DMS53 treated with DMSO at 0.1 percent for 48 hours (cell line): Measurements from ENCODE around the gene CRACDL.

ENCODE experiments used
- DNase-seq: peaks from one replicate; lab custom pipeline; 2025; ENCODE audit not compliant: unreplicated experiment; lab: John Stamatoyannopoulos, UW

Gene CRACDL

DNA sequence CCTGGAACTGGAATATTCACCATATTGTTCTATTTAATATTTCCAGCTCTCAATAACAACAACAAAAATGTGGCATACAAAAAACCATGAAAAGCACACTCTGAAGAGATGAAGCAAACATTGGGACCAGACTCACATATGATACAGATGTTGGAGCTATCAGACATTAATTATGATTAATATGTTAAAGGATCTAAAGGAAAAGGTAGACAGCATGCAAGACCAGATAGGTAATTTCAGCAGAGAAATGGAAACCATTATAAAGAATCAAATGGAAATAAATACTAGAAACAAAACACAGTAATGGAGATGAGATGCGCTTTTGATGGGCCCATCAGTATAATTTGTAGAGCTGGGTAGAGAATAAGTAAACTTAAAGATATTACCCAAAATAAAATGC is 154.2 kb downstream of the CRACDL start:
- DNase-seq, result no peak

DNA sequence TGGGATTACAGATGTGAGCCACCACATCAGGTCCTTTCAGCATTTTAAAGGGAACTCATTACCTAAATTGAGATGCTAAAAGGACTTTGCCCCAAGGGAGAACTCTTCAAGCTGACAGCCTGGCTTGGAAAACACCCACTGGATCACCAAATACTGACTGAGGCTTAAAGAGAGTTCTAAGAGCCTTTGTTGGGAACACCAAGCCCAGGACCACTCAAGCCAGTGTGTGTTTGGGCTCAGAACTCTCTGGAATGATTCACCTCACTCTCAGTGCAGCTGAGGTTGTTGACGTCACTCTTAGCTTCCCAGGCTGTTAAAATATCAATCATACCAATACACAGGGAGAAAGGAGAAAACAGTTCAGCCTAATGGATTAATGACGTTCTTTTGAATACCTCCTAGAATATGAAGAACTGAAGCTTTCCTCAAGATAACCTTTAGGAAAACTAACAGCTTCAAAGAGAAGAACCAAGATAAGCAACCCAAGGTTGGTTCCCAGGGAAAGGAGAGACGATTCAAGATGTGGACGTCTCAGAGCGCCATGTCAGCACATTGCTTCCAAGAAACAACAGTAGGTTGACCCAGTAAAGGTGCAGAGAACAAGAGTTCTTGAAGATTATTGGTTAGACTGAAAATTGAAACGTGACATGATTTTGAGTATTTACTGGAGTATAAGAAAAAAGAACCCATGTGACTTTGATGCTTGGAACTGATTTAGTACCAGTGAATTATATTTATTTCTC is 157.1 kb downstream of the CRACDL start:
- no peak for DNase-seq

DNA sequence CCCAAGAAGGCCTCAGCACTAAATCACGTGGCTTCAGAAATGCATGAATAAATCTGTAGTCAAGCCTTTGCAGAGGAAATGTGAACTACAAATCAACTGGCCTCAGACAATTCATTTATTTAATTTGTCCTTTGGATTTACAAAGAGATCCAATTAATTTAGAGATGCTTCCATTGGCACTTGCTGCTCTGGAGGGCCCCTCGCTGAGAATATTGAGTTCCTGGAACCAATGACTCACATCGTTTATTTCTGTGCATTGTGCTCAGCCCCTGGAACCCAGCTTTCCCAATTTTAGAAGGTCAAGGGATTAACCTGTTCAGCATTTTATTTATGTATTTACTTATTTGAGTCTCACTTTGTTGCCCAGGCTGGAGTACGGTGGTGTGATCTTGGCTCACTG is 157.9 kb downstream of the CRACDL start:
- DNase-seq, result no peak

DNA sequence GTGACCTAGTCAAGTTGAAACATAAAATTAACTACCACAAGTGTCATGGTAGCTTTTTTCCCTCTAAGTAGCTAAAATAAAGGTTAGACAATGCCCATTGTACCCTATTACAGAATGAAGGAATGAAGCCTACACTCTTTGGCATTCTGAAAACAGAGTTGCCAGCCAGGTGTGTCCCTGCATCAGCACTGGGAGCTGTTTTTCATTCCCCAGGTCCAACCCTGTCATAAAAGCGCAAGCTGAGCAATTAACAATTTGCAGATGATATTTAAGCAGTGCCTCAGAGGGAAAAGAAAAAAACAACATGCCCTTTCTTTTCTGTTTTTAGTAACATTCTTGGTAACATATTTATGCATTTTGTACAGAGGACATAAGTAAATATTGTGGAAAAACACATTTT is 158.3 kb downstream of the CRACDL start:
- DNase-seq, result no peak

DNA sequence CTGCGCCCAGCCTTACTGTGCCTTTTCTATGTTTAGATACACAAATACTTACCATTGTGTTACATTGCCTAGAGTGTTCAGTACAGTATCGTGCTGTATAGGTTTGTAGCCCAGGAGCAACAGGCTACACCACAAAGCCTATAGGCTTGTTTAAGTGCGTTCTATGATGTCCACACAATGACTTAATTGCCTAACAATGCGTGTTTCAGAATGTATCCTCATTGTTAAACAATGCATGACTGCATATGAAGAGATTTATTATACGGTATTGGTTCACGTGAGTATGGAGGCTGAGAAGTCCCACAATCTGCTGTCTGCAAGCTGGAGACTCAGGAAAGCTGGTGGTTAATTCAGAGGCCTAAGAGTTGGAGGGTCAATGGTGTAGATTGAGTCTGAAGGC is 158.9 kb downstream of the CRACDL start:
- no peak for DNase-seq

DNA sequence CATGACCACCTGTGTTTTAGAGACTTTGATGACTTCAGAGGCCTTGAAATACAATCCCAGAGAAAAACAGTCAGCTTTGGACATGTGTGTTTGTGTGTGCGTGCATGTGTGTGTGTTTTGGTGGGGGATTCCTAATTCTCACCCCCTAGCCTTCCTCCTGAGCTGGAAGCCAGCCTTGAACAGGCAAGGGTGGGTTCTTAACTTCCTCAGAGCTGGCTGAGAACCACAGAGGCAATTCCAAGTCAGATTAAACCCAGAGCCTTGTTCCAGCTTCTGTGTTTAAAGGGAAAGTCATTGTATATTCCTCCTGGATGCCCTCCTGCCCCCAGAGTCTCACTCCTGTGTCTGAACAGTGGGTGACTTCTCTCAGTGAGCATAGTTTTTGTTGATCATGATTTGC is 159.9 kb downstream of the CRACDL start:
- DNase-seq, result no peak

DNA sequence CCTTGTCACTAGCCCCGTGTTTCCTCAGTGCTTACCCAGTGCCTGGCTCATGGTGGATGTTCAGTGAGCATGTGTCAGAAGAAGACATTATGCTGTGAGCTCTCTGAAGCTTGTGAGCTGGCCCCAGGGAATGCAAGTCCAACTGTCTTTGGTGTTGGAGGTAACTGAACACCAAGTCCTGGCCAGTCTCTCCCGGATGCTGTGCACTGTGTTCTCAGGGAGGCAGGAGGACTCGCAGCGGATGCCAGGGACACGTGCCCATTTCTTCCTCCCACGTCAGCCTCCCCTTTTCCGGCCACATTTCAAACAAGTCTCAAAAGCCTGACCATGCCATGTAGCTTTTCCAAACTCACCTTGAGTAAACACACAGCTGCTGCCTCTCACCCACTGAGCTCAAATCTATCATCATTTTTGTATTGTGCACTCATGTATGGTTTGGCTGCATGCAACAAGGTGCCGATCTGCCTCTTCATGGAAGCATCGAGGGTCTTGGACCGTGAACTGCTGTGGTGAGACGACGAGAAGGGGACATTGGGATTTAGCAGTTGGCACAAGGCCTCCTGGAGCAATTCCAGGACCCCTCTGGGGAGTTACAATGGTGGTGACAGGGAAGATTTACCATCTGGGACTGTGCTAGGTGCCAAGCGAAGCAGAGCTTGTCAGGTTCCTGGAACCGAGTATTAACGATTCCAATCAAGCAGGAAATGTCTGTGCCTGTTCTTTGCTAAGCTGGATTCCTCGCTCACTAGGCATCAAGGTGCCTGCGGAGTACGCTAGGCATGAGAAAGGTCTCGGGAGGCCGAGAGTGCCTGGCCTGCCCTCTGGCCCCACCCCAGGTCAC is 160.7 kb downstream of the CRACDL start:
- DNase-seq, result no peak

DNA sequence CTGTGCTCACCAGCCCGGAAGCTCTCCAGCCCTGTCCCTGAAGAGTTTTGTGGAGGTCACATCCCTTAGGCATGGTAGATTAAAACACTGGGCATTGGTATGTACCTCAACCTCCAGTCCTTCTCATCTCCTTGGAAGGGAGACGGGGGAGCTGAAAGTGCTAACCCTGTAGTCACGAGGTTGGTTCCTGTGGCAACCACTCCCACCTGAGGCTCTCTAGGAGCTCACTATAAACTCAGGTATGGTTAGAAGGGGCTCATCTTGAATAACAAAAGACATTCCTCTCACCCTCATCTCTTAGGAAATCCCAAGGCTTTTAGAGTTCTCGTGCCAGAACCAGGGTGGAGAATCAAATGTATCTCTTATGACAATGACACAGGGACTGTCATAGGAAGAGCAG is 162.1 kb downstream of the CRACDL start:
- DNase-seq, result no peak

DNA sequence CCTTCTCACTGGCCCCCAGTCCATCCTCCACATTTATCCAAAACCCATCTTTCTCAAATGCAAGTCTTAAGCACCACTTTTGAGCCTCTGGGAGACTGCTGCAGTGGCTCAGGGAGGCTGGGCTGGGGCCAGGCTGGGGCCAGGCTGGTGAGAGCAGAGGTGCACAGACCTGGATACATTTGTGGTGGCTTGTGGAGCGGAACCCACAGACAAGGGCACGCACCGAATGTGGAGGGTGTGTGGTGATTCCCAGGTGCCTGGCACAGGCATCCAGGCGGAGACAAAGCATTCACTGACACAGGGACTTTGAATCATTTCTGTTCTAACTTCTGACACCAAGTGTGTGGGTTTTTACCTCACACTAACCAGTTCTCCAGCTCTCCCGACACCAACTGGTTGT is 162.9 kb downstream of the CRACDL start:
- DNase-seq, result no peak

DNA sequence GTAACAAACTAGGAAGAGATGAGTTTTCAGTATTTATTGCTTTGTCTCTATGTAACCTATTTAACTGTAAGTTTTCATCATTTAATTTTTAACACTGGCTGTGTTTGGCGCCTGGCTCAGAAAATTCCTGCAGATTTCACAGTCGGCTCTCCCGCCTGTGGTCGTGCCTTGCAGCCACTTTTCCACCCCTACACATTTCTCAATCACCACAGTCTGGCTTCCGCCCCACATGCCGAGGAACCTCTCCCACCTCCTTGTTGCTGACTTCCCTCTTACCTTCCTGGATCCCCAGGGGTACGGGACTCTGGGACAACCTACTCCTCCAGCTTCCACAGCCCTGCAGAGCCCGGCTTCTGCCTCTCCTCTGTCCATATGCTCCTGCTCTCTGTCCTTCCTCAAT is 163.5 kb downstream of the CRACDL start:
- DNase-seq, result no peak

DNA sequence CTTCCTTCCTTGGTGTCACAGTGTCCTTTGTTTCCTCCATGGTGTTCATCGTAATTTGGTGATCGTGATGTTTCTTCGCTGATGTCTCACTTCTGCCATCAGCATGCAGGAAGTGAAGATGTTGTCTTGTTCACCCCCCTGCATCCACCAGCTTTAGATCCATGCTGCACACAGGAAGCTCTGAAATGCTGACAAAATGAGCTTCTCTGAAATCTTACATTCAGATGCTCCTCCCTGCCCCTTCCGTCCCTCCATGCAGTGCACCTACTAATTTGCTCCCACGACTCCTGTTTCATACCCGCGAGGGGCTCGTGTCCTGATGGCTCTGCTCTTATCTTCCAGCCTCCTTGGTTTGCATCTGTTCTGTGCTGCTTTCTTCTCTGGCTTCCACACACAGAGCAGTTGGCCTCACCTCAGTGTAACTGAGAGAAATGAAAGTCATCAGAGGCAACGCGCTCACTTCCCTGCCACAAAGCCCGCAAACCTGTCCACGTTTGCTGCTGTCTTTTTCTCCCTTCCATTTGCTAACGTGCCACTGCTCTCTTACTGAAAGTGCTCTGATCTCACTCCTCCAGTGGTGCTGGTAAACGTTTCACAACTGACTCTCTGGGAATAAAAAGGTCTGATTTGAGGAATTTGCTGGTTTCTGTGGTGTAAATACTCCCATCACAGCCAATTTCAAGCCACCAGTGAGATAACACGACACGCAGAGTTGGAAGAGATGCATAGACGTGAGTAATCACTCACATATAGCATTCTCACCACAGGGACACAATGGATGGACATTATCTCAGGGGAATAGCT is 164.1 kb downstream of the CRACDL start:
- no peak for DNase-seq

DNA sequence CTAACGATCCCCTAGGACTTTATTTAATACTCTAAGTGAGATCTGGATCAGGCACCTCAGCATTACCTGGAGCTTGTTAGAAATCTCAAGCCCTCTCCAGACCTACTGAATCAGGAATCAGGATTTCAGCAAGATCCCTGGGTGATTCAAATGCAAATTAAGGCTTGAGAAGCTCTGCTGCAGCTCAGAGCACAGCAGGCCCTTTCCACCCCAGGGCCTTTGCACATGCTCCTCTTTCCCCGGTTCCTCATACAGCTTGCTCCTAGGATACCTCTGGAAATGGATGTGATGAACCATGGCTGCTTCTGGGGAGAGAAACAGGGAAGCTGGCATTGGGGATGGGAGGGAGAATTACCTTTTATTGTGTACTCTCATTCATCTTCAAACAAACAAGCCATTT is 164.8 kb downstream of the CRACDL start:
- DNase-seq, result no peak

DNA sequence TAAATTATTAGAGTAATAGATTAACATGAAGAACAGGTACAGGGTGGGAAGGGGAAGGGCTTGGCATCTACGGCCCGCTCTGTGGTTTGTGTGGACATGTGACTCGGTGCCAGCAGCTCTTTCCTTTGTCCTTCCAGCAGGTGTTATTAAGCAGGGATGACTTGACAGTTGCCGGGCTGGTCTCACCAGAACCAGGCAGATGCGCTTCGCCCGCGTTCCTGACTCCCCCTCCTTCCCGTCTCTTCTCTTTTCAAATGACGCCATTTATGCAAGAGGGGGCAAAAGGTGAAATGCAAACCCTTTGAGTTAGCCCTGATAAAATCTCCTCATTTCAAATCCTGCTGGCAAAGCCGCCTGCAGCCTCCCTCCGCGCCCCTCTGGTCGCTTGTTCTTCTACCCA is 166.2 kb downstream of the CRACDL start:
- peak; percentile 100 for DNase-seq

DNA sequence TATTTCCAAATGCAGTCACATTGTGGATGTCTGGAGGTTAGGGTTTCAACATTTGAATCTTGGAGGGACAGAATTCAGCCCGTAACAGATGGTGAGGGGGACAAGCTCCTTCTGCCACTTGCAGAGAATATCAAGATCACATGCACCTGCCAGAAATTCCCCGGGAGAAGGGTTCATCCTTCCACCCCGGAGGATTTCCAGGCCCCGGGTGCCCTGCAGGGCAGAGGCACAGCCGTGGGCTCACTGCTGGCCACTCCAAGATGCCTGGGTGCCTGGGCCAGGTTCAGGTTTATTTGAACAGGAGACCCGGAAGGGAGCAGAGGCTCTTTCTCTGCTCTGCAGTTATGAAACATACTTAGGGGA is 166.9 kb downstream of the CRACDL start:
- peak; percentile 83 for DNase-seq

DNA sequence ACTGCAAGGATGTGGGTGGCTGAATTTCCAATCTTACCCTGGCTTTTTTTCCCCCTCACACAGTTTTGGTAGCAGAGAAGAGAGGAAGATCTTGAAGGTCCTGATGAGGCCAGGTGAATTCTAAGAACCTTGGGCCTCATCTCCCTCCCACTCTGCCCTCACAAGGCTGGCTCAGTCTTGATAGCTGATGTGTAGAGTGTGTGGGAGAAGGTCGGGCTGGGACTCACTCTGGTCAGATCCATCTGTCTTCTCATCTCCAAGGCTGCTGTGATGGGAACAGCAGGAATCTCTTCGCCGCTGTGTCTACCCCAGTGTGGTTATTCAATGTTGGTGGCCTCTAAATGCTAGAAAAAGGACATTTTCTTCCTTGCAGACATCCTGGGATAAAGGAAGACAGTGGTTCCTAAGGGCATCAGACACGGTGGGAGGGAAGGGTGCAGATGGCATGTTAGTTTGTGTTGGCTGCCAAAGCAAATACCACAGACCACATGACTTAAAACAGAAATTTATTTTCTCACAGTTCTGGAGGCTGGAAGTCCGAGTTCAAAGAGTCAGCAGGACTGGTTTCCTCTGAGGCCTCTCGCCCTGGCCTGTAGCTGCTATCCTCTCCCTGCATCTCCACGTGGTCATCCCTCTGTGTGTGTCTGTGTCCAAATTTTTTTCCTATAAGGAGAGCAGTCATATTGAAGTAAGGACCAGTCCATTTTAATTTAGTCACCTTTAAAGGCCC is 167.5 kb downstream of the CRACDL start:
- peak; percentile 95 for DNase-seq

DNA sequence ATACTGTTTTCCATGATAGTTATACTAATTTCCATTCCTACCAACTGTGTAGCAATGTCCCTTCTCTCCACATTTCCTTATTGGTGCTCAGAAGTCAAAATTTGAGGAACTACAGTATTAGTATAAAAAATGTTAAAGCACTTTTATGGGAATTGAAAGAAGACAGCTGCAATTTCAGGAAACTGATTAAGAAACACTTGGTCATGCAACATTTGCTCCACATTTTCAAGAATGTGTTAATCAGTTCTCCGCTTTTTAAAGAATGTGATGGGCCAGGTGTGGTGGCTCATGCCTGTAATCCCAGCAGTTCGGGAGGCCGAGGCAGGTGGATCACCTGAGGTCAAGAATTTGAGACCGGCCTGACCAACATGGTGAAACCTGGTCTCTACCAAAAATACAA is 171.5 kb downstream of the CRACDL start:
- DNase-seq, result no peak

DNA sequence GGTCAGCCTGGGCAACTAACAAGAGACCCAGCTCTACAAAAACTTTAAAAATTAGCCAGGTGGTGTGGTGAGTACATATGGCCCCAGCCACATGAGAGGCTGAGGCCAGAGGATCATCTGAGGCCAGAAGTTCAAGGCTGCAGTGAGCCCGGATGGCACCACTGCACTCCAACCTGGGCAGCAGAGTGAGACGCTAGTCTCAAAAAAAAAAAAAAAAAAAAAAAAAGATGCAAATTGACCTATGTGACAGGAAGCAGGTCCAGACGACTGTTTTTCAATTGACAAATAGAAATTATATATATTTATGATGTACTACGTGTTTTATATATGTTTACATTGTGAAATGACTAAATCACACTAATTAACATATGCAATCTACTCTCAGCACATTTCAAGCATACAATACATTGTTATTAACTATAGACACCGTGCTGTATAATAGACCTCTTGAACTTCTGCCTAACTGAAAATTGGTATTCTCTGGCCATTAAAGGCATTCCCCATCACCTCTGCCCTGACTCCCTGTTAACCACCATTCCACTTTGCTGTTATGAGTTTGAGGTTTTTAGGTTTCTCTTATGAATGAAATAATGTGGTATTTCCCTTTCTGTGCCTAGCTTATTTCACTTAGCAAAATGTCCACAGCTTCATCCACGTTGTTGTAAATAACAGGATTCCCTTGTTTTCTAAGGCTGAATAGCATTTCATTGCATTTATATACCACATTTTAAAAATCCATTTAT is 172.6 kb downstream of the CRACDL start:
- DNase-seq, result no peak

DNA sequence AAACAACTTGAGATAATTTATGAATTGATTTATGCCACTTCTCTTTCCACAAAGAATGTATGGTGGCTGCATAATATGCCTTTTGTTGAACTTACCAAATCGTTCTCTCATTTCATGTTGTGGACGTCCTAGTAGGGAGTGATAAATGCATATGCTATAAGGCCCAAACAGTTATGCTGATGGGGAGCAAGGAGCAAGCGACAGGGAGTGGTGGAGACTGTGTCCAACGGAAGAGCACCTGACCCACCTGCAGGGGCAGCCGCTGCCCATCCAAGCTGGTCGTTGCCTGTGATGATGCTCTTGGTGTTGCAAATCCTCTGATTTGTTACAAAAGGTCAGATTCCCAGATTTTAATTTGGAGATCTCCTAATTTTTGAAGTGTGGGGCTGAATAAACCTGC is 174.1 kb downstream of the CRACDL start:
- DNase-seq, result no peak

DNA sequence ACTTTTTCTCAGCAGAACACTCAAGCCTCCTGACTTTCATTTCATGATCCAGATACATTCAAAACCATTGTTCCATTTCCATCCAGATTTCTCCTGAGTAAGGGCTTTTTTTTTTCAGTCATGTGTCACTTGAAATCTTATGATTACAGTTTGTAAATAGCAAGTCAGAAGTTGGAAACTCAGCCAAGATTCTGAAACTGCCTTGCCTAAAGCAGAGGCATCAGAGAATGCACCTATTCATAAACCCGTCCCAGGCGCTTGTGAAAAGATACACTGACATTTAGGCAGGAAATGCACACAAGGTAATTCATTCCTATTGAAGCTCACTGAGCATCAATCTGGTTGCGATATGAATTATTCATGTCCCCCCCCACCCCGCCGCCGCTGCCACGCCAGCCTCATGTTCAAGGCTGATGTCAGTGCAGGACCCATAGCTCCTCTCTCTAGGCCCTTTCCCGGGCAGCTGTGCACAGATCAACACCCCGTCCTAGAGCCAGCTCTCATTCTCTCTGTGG is 174.7 kb downstream of the CRACDL start:
- DNase-seq, result no peak
